ENCODE results near the gene SMAP1. TPM values are rescaled to one million over a fixed set of nuclear protein-coding genes. Genes with fewer than 3 reads are reported as not detected.

SMAP1 gene
- total RNA-seq, 1 experiment from 2014 or later, result 15.3 TPM

GRCh38 chr6:70839286-70840266 lies 171.9 kb downstream of the SMAP1 start:
- no peak for DNase-seq (ENCODE audit: extremely low read depth, low read depth)

GRCh38 chr6:70841112-70841511 lies 173.4 kb downstream of the SMAP1 start:
- DNase-seq (ENCODE audit: extremely low read depth, low read depth), result no peak

- DNase-seq (ENCODE audit: extremely low read depth, low read depth), result no peak
These were observed 174.9 kb downstream of the SMAP1 start for GRCh38 chr6:70842541-70842940.

- no peak for DNase-seq (ENCODE audit: extremely low read depth, low read depth)
These were observed 175.7 kb downstream of the SMAP1 start for GRCh38 chr6:70843328-70843918.

DNA sequence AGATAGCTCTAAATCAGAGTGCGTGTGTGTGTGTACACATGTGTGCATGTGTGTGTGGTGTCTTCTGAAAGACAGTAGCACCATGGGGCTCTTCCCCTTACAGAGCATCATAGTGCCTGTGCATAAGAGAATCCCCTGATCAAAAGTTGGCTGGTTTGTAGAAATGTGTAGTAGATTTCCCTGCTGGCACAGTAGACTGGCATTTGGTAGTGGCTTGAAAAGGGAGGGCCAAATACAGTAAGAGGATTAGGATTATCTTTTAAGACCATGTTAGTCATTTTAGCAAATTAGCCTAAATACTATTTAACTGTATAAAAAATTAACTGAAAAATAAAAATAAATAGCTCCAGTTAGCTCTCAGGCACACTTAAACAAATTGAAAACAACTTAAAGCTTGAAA lies 176.6 kb downstream of the SMAP1 start:
- DNase-seq (ENCODE audit: extremely low read depth, low read depth), result no peak

DNA sequence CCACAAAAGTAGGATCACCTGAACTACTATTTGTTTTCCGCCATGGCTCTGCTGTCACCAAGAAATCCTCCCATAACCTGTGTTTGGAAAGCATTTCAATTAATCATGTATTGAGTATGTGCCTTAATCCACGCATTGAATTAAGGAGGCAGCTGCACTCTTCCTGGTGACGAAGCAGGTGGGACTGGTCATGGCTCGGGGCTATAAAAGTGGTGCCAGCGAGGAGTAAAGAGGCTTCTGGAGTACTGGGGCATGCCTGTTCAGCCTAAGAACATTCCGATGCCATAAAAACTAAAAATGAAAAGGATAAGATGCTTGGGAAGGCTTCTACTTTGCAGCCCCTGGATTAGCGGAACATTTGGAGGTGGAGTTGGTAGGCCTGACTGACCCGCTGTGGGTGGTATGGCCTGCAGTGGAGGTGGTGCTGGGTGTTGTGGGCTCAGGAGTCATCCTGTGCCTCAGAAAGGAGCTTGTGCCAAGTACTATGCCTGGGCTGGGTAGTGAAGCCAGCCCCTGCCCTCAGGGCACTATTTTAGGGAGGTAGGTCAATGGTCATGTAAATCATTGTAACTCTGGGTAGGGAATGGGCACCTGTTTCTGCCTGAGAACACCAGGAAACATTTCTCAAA lies 178.6 kb downstream of the SMAP1 start:
- DNase-seq (ENCODE audit: extremely low read depth, low read depth), result no peak

GRCh38 chr6:70847106-70848084 lies 179.7 kb downstream of the SMAP1 start:
- DNase-seq (ENCODE audit: extremely low read depth, low read depth), result no peak

DNA sequence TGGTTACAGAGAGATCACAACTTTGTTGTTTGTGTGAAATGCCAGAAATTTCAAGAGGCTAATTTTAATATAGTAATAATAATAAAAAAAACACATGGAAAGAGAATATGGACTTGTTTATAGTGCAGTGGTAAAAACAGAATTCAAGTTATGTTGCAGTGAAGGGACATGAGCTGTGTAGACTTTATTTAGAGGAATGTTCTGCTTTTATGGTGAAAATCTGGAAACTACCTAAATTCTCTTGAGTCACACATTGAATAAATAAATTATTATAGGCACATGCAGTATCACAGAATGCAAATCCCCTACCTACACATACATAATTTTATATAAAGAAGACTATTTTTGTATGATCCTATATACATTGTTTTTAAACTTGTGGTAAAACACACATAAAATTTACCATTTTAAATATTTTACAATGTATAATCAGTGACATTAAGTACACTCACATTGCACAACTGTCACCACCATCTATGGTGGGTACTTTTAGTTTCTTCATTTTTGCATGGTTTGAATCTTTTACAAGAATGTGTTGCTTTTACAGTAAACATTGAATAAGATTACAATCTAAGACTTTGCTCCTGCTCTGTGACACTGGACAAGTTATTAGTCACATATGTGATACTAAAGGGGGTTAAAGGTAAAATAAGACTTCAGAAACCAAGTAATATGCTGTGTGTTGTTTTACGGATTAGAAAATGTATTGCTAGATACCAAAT lies 181.8 kb downstream of the SMAP1 start:
- no peak for DNase-seq (ENCODE audit: extremely low read depth, low read depth)

DNA sequence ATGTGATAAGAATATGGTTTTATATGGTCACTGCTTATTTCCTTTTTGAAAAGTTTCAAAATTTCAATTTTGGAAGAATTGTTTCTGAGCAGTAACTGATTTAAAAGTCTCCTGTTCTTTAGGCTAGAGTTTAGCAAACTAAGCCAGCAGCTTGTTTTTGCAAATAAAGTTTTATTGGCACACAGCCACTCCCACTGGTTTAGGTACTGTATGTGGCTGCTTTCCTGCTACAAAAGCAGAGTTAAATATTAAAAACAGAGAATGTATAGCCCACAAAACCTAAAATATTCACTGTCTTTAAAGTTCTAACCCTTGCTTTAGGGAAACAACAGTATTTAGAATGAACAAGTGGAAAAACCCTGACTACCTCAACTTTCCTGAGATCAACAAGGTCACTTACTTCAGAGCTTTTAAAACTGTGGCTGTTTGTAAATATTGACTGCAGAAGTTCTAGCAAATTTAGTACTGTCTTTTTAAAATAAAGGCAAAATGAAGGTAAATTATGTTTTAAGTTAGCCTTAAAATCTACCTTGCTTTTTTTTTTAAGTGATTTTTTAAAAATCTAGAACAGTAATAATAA lies 185.1 kb downstream of the SMAP1 start:
- no peak for DNase-seq (ENCODE audit: extremely low read depth, low read depth)

DNA sequence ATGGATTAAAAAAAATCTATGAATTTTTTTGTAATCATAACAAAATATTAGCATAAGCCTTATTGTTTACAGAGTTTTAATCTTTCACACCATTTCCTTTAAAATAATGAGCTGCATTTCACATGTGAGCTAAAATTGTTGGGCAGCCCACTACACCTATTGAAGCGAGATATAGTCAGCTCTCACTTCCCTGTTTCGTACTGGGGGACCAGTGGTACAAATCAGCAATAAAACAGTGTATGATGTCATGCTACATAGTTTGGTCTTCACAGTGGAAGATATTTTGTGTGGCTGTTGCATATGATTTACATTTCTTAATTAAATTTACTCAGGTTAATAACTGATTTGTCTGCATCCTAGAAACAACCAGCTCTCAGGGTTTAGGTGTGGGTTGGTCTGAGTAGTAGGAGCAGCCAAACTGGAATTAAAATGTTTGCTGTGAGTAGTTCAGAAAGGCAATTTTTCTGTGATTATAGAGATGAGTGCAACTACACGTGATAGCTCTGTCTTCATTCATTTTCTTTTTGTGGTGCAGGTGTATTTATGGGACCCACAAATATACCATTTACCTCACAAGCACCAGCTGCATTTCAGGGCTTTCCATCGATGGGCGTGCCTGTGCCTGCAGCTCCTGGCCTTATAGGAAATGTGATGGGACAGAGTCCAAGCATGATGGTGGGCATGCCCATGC lies 189.8 kb downstream of the SMAP1 start:
- no peak for DNase-seq (ENCODE audit: extremely low read depth, low read depth)

- DNase-seq (ENCODE audit: extremely low read depth, low read depth), result no peak
These were observed 192.4 kb downstream of the SMAP1 start for GRCh38 chr6:70860045-70860444.

- DNase-seq (ENCODE audit: extremely low read depth, low read depth), result no peak
These were observed 193.2 kb downstream of the SMAP1 start for GRCh38 chr6:70860920-70861319.

DNA sequence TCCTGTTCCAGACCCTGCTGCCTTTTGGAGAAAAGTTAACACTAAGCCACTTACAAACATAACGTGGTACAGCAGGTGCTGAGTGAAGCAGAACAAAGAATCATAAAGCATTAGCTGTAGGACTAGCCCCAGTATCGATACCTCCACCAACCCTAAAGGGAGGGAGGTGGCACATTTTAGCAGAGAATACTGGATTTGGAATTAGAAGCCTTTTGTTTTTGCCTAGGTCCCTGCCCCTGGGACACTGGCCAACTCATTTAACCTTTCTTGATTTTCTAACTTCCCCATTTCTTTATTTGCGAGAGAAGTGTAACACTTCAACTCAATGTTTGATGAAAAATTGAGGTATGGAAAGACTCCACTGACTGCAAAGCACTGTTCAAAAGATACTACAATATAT lies 195.7 kb downstream of the SMAP1 start:
- DNase-seq (ENCODE audit: extremely low read depth, low read depth), result no peak

DNA sequence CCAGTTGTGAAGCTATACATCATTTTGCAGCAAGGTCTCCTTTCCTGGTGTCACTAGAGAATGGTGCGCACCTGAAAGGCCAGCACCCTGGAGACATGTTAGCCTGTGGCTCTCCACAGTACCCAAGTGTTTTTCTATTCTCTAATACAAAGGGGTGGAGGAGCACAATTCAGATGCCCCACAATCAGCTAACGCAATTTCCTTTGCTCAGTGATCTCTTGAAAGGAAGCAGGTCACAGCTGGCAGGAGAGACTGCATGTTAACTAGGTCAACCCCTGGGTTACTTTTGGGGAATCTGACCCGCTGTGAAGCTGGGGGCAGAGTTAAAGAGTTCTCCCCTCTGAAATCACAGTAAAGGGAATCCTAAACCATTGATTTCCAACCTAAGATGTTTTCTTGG lies 196.7 kb downstream of the SMAP1 start:
- no peak for DNase-seq (ENCODE audit: extremely low read depth, low read depth)

GRCh38 chr6:70872469-70872868 lies 204.8 kb downstream of the SMAP1 start:
- DNase-seq (ENCODE audit: extremely low read depth, low read depth), result no peak

- DNase-seq (ENCODE audit: extremely low read depth, low read depth), result no peak
These were observed 206.7 kb downstream of the SMAP1 start for GRCh38 chr6:70874181-70874913.

DNA sequence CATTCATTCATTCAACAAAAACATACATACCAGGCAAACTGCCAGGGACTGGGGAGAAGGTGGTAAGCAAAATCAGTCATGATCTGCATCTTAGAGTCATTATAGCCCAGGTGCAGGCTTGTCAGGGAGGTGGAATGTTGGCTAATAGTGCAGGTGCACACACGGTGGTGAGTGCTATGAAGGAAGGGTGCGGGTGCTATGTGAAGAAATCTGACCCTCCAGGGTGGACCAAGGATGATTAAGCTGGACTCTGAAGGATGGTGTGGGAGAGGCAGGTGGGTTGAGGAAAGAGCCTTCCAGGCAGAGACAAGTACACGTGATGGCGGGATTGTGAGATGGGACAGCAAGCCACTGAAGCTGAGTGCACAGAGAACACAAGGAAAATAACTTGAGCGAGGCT lies 211.8 kb downstream of the SMAP1 start:
- DNase-seq (ENCODE audit: extremely low read depth, low read depth), result no peak

Data from NCI-H460 (cell line).